GM19328 (cell line): ENCODE measurements around the gene IL4R.
"Not testable (repeated sequence)": the region's sequence is repeated elsewhere in the genome, so short reads cannot be mapped to it uniquely, and the experiment has no call there.

Experiments used
- ATAC-seq: cut with Tn5 transposase; IDR thresholded peaks from one replicate; pipeline ENCODE4 v1.9.1; 2021; ENCODE audit warnings: mild to moderate bottlenecking, moderate library complexity; ENCODE audit not compliant: unreplicated experiment

IL4R gene

GRCh38 chr16:27313422-27314160 is at the start of gene IL4R:
TSS of gene IL4R (plus strand) at chr16:27313974. CDS start at chr16:27340204, 26,230 bp downstream.
- ATAC-seq = peak; percentile 60

GRCh38 chr16:27264151-27264550 is 49.6 kb upstream of the IL4R start:
- no peak for ATAC-seq

DNA sequence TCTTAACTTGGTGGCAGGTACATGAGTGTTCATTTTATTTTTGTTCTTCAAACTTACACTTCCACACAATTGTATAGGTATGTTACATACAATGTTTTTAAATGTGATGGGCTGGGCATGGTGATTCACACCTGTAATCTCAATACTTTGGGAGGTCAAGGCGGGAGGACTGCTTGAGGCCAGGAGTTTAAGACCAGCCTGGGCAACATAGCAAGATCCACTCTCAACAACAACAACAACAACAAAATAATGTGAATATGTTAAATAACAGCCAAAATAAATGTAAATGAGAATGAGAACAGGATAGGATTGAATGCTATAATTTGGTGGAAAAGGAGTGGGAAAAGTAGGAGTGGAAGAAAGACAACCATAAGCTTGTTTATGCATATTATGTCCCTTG is 47.8 kb upstream of the IL4R start:
- no peak for ATAC-seq

- no peak for ATAC-seq
These were observed 46.6 kb upstream of the IL4R start for GRCh38 chr16:27267037-27267677.

DNA sequence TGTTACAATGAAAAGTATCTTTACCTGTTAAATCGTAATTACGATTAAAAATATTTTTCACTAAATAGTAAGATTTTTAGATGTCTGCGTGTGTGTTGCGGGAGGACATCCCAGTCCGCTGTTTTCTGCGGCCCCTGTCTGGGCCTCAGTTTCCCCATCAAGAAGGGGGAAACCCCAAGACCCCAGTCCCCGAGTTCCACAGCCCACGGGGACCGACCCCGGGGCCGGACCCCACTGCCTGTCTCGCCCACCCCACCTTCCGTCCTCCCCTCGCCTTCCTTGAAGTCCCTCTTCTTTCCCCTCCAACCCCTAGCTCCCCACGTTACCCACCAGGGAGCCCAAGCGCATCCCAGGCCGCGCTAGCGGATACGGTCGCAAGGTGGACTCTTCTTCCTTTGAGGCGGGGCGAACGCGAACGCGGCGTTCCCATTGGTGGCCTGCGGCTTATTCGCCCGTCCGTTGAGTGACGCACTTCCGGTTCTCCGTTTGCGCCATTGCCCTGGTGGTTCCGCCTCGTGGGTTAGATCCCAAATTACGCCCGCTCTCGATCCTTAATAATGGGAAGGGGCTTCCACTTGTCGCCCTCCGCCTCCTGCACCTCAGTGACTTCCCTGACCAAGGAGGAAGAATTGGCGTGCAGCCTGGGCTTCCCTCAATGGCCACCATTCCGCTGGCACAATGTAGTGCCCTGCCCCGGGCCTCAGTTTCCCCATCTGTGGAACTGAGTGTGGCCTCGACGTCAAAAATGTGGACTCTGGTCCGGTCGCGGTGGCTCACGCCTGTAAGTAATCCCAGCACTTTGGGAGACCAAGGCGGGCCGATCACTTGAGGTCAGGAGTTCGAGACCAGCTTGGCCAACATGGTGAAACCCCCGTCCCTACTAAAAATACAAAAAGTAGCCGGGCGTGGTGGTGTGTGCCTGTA is 45.1 kb upstream of the IL4R start, which contains the start of gene NSMCE1:
NSMCE1 (minus strand) TSS at position 397 of the 924 bp plus-strand sequence. CDS start 11,202 bp downstream, outside the sequence.
- ATAC-seq = peak; percentile 86

DNA sequence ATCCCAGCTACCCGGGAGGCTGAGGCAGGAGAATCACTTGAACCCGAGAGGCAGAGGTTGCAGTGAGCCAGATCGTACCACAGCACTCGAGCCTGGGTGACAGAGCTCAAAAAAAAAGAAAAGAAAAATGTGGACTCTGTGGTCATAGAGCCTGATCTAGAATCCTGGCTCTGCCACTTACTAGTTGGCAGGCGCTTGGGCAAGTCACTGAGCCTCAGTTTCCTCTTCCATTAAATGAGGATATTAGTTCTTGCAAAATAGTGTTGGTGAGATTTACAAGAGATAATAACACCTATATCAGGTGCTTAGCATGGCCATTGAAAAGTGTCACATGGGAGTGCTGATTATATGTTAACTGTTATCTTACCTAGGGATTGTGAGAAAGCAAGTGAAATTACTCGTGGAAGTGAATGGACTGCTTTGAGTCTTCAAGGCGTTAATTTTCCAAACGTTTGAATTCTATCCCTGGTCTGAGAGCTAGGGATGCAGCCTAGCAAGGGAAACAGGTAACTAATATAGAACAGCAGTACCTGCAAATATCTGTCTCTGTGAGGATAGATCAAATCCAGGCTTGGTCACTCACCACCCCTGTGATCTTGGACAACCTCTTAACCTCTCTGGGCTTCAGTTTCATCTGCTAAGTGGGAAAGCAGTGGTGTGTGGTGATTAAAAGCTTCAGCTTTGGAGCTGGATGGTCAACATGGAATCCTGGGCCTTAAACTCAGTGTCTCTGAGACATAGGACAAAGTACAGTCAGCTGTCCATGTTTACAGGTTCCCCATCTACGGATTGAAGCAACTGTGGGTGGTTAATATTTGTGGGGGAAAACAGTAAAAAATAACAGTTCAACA is 44.2 kb upstream of the IL4R start:
- ATAC-seq = no peak

GRCh38 chr16:27270349-27270748 is 43.4 kb upstream of the IL4R start:
- no peak for ATAC-seq

DNA sequence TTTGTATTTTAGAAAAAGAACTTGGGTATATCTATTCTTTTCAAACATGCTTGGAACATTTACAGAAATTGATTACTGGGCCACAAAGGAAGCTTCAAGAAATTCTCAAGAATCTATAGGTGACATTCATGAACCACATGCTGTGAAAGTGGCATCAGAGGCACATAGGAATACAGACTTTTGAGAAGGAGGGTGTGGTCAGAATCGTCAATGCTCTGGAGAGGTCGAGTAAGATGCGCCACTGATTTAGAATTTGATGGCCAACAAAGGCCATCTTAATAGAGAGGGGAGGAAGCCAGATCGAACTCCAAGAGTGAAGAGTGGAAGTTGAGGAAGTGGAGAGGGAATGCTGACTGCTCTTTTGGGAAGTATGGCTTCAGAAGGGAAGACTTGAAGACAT is 41.7 kb upstream of the IL4R start:
- no peak for ATAC-seq

GRCh38 chr16:27272697-27273096 is 41.1 kb upstream of the IL4R start:
- ATAC-seq = not testable (repeated sequence)

DNA sequence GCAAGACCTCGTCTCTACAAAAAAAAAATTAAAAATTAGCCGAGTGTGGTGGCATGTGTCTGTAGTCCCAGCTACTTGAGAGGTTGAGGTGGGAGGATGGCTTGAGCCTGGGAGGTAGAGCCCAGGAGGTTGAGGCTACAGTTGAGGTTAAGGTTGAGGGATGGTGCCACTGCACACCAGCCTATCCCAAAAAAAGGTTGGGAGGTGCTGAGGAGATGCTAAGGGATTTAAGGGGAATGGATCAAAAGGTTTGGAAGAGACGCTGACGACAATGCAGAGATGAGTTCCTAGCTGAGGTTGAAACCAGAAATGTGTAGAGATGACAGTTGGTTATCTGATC is 40.5 kb upstream of the IL4R start:
- no peak for ATAC-seq

- no peak for ATAC-seq
These were observed 39.9 kb upstream of the IL4R start for GRCh38 chr16:27273670-27274423.

GRCh38 chr16:27274424-27274874 is 39.3 kb upstream of the IL4R start:
- not testable (repeated sequence) for ATAC-seq

DNA sequence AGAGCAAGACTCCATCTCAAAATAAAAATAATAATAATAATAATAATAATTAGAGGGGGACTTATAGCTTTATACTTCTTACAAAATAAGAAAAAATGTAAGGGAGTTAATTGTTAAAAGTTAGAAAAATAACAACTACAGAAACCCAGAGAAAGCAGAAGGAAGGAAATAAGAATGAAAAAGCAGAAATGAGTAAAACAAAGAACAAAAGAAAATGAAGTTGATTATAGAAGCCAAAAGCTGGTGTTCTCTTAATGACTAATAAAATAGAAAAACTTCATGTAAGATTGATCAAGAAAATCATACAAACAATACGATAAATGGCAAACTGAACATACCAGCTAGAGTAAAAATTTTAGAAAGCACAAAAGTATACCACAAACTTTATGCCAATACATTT is 38.4 kb upstream of the IL4R start:
- ATAC-seq = no peak

DNA sequence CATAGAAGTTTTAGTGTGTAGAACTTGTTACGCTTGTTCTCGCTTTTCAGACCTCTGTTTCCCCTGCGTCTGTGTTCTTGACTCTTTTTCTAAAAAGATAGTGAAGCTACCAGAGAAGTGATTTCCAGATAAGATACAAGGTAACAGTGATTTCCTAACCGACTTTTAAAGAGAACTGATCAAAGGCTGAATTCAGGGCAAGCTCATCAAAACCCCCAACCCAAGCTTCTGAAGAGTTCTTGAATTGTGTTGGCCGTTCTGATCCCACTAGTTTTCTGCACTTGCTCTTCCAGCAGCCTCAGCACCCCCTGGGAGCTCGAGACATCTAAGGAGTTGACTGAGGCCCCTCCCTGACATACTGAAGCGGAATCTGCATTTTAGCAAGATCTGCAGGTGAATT is 32.5 kb upstream of the IL4R start:
- no peak for ATAC-seq

GRCh38 chr16:27284865-27285675 is 28.7 kb upstream of the IL4R start:
- no peak for ATAC-seq

- no peak for ATAC-seq
These were observed 28.0 kb upstream of the IL4R start for GRCh38 chr16:27285676-27286196.

GRCh38 chr16:27286451-27286850 is 27.3 kb upstream of the IL4R start:
- ATAC-seq = no peak

GRCh38 chr16:27287051-27287811 is 26.5 kb upstream of the IL4R start:
- ATAC-seq = no peak
